ENCODE results near the gene ITPKB.

Gene ITPKB

DNA sequence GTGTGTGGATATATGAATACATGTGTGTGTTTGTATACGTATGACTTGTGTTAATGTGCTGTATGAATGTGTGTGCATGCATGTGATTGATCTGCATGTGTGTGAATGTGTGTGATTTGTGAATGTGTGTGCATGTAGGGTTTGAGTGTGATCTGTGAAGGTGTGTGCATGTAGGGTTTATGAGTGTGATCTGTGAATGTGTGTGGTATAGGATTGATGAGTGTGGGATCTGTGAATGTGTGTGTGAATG lies 102.3 kb downstream of the ITPKB start:
- DNase-seq (ENCODE audit: low spot score in 2 of 2): no peak
- no peaks in the 10 kb centered on the region for H3K36me3 ChIP-seq (replicated peaks)
- no peak overlapping the region for H3K4me3 ChIP-seq
- no peaks in the 10 kb centered on the region for H3K4me1 ChIP-seq
- H3K9me3 ChIP-seq: no peaks in the 10 kb centered on the region
- no peaks in the 10 kb centered on the region for H3K27me3 ChIP-seq (ENCODE audit: low read depth)
- in situ Hi-C loops (cut with MboI; ENCODE audit: low sequenced_read_pairs): loop anchor here (5.0 to 10.0 kb wide), 2 partner anchors 191 to 798 kb away; no protein-coding TSS in a partner anchor

DNA sequence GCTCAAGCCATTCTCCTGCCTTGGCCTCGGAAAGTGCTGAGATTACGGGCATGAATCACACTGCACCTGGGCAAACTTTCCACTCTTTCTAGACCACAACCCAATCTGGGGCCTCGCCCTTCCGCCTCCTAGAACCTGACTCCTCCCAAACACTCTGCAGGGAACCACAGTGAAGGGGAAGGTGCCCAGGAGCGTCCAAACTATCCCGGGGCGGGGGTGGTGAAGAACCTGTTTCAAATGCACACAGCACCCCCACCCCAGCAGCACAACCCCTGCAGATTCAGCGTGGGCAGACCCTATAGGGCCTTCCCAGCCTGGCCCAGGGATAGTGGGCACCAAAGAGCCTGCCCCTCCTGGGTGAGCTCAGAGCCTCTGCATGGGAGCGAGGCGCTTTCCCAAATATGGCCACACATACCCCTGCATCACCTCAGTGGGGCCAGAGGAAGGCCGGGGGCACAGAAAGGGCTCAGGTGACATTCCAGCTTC lies 103.6 kb downstream of the ITPKB start:
- Histone ChIP-seq H3K4me3 (no peak overlapping the region), H3K36me3 (replicated peaks) (no peaks in the 10 kb centered on the region), H3K9me3 (no peaks in the 10 kb centered on the region), H3K27me3 (ENCODE audit: low read depth) (no peaks in the 10 kb centered on the region), H3K4me1 (no peaks in the 10 kb centered on the region)
- DNase-seq (ENCODE audit: low spot score in 2 of 2): no peak
- in situ Hi-C loops (cut with MboI; ENCODE audit: low sequenced_read_pairs): loop anchor here (5.0 to 10.0 kb wide), 2 partner anchors 192 to 799 kb away; no protein-coding TSS in a partner anchor

DNA sequence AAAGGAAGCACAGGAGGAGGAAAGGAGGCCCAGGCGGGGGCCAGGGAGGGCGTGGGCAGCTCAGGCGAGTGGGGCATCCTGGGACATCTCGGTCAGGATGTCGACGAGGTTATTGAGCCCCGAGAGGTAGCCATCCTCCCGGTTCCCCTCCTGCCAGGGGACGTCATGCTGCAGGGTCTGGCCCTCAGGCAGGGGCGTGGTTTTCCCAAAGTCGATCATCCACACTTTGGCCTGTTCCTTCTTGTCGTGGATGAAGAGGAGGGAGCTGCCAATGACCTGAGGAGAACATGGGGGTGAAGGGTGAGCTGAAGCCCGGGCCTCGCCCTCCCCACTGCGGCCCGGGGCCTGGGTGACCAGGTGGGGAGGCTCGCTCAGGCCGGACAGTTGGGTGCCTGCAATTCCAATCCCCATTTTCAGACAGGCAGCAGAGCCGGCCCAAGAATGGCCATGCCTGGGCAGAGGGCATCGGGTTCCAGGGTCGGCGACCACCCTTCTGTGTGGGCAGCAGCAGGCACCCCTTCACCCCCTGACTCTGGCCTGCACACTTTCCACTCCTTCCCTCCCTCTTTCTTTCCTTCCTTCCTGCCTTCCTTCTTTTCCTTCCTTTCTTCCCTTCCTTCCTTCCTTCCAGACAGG lies 104.4 kb downstream of the ITPKB start:
- Histone ChIP-seq H3K4me1 (no peaks in the 10 kb centered on the region), H3K36me3 (replicated peaks) (no peaks in the 10 kb centered on the region)

DNA sequence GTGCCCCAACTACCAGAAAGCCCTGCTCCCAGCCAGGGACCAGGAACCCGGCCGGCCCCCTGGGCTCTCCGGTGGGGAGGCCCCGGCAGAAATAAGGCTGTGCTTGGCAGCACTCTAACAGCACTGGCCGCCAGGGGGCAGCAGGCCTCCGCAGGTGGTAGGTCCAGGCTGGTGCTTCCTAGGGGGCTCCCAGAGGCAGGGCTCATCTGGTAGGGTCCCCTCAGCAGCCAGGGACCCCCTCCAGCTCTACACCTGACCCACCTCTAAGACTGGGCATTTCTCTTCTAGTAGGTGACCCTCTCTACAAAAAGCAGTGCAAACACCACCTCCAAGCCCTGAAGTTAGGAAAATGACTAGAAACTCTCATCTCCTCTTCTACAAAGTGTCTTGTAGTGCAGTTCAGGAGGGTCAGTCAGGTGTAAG lies 104.9 kb downstream of the ITPKB start:
- peak; percentile 51 to 87 for DNase-seq (ENCODE audit: low spot score in 2 of 2)
- no peak overlapping the region for H3K4me3 ChIP-seq
- in situ Hi-C loops (cut with MboI; ENCODE audit: low sequenced_read_pairs): loop anchor here (10.0 kb wide), 1 partner anchor 801 kb away; no protein-coding TSS in a partner anchor
- H3K36me3 ChIP-seq (replicated peaks): no peaks in the 10 kb centered on the region
- H3K27me3 ChIP-seq (ENCODE audit: low read depth): no peaks in the 10 kb centered on the region
- no peaks in the 10 kb centered on the region for H3K4me1 ChIP-seq
- no peaks in the 10 kb centered on the region for H3K9me3 ChIP-seq

More for the DNA sequence above, 104.4 kb downstream of the ITPKB start:
- in situ Hi-C loops (cut with MboI; ENCODE audit: low sequenced_read_pairs): loop anchor here (5.0 to 10.0 kb wide), 2 partner anchors 193 to 800 kb away; no protein-coding TSS in a partner anchor
- Histone ChIP-seq H3K4me3 (no peak overlapping the region), H3K9me3 (no peaks in the 10 kb centered on the region), H3K27me3 (ENCODE audit: low read depth) (no peaks in the 10 kb centered on the region)
- no peak for DNase-seq (ENCODE audit: low spot score in 2 of 2)

DNA sequence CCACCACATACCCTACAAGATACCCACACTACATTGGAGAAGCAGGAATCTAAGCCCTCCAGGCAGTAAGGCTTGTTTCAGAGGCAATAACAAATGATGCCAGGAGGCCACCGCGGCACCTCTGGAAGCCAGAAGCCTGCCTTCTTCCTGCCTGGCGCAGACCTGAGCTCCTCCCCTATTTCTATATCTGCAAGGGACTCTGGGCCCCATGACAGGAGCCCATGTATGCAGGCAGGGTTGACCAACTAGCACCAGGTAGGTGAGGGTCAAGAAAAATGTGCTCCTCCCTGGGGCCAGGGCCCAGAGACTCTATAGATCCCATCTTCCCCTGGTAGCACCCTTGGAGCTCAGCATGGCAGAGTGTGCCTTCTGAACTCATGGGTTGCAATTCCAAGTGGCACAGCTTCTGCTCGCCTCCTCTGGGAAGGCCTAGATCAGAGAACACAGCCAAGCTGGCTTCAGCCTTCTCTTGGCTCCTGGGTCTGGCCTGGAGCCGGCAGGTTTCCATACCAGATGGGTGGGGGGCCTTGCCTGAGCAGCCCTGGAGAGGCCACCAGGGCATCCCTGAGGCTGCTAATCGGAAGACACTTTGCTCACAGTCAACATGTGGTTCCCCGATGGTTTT lies 105.4 kb downstream of the ITPKB start:
- Histone ChIP-seq H3K4me3 (no peak overlapping the region), H3K9me3 (no peaks in the 10 kb centered on the region), H3K27me3 (ENCODE audit: low read depth) (no peaks in the 10 kb centered on the region), H3K4me1 (no peaks in the 10 kb centered on the region), H3K36me3 (replicated peaks) (no peaks in the 10 kb centered on the region)
- in situ Hi-C loops (cut with MboI; ENCODE audit: low sequenced_read_pairs): loop anchor here (10.0 kb wide), 1 partner anchor 801 kb away; no protein-coding TSS in a partner anchor
- peak in 1 of 2 experiments; percentile 5 for DNase-seq (ENCODE audit: low spot score in 2 of 2)

DNA sequence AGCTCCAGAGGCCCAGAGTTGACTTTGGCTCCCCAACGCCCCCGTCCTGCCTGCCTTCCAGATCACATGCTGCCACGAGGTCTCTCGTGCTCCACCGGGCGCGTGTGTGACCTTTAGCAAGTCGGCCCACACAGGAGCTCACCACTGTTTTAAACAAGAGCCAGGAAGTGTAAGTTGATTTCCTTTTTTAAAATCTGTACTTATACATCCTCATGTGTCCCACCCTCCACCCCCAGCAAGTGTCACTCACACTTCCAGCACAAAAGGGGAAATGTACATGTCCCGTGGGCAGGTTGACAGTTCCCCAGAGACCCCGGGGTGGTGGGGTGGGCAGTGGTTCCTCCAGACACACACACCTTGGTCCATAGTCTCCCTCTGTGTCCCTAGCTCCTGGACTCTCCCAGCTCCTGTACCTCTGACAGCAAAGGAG lies 106.1 kb downstream of the ITPKB start:
- Histone ChIP-seq H3K9me3 (no peaks in the 10 kb centered on the region), H3K36me3 (replicated peaks) (no peaks in the 10 kb centered on the region), H3K27me3 (ENCODE audit: low read depth) (no peaks in the 10 kb centered on the region), H3K4me3 (no peak overlapping the region), H3K4me1 (no peaks in the 10 kb centered on the region)
- peak in 1 of 2 experiments; percentile 1 for DNase-seq (ENCODE audit: low spot score in 2 of 2)
- in situ Hi-C loops (cut with MboI; ENCODE audit: low sequenced_read_pairs): loop anchor here (10.0 kb wide), 1 partner anchor 802 kb away; no protein-coding TSS in a partner anchor

DNA sequence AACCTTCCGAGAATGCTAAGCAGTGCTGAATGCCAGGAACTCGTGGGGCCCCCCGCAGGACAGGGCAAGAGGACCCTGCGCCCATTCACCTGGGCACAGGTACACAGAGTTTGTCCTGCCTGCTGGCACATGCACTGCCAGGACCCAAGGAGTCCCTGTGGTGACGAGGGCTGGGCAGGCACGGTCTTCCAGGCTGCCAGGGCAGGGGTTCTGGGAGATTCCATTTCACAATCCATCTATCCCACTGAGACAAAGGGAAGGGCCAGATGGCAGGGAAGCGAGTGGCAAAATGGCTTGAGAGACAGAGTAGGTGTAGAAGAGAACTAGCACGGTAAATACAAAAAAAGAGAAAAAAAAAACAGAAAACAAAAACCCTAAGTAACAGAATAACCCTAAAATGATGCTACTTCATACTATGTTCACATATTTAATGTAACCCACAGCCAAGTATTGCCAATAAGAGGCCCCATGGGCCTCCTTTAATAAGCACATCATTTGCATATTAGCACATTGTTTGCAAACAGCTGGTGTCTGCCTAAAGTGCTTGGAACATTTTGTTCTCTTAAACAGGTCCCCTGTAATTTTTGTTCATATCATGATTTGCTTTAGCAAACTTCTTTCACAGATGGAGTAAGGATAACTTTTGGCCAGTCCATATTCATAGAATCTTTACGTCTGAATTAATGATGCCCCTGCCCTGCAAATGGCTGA lies 106.8 kb downstream of the ITPKB start:
- no peak for DNase-seq (ENCODE audit: low spot score in 2 of 2)
- Histone ChIP-seq H3K4me3 (no peak overlapping the region), H3K9me3 (no peaks in the 10 kb centered on the region), H3K36me3 (replicated peaks) (no peaks in the 10 kb centered on the region), H3K4me1 (no peaks in the 10 kb centered on the region), H3K27me3 (ENCODE audit: low read depth) (no peaks in the 10 kb centered on the region)
- in situ Hi-C loops (cut with MboI; ENCODE audit: low sequenced_read_pairs): loop anchor here (10.0 kb wide), 1 partner anchor 802 kb away; no protein-coding TSS in a partner anchor

DNA sequence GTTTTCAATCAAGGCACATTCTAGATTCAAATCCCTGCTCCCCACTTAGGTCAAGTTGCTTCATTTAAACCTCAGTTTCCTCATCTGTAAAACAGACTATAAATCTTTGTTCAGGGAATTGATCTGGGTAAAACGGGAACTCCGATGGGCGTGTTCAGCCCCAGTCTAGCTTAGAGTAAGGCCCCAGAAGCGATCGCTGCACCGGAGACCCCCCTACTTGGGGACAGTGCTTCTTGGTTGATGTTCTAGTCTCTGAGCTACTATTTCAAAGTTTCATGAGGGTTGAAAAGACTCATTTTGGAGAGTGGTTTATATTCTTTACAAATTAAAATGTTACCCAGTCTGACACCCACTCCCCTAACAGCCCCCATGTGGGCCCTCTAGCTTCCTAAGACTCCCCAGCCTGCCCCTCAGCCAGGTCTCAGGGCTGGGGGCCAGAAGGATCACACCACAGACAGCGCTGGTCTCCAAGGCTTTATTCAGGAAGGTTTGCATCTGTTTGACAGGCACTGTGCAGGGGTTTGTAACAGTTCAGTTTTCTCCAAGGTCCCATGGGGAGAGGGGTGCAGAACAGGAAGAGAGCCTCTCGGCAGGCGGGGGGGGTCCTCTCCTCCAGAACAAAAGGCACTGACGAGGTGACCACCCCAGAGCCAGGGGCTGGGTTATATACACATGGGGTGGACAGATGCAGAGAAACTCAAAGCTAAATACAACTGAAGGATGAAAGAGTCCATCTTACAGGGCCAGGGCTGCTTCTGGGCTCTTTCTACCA lies 107.7 kb downstream of the ITPKB start:
- no peaks in the 10 kb centered on the region for H3K27me3 ChIP-seq (ENCODE audit: low read depth)
- no peaks in the 10 kb centered on the region for H3K4me1 ChIP-seq
- in situ Hi-C loops (cut with MboI; ENCODE audit: low sequenced_read_pairs): loop anchor here (10.0 kb wide), 1 partner anchor 803 kb away; no protein-coding TSS in a partner anchor
- H3K9me3 ChIP-seq: no peaks in the 10 kb centered on the region
- H3K36me3 ChIP-seq (replicated peaks): no peaks in the 10 kb centered on the region
- H3K4me3 ChIP-seq: no peak overlapping the region
- DNase-seq (ENCODE audit: low spot score in 2 of 2): no peak

DNA sequence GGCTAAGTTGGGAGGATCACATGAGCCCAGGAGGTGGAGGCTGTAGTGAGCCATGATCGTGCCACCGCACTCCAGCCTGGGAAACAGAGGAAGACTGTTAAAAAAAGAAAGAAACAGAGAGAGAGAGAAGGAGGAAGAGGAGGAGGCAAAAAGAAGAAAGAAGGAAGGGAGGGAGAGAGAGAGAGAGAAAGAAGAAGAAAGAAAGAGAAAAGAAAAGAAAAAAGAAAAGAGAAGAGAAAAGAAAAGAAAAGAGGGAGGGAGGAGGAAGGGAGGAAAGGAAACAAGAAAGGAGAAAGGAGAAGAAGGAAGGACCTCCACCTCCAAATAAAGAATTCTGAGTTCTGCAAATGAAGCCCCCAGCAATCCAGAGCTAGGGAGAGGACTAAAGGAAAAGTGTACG lies 108.5 kb downstream of the ITPKB start:
- H3K27me3 ChIP-seq (ENCODE audit: low read depth): no peaks in the 10 kb centered on the region
- no peaks in the 10 kb centered on the region for H3K36me3 ChIP-seq (replicated peaks)
- H3K4me1 ChIP-seq: no peaks in the 10 kb centered on the region
- H3K4me3 ChIP-seq: no peak overlapping the region
- no peak for DNase-seq (ENCODE audit: low spot score in 2 of 2)
- in situ Hi-C loops (cut with MboI; ENCODE audit: low sequenced_read_pairs): loop anchor here (10.0 kb wide), 1 partner anchor 804 kb away; no protein-coding TSS in a partner anchor
- H3K9me3 ChIP-seq: no peaks in the 10 kb centered on the region

DNA sequence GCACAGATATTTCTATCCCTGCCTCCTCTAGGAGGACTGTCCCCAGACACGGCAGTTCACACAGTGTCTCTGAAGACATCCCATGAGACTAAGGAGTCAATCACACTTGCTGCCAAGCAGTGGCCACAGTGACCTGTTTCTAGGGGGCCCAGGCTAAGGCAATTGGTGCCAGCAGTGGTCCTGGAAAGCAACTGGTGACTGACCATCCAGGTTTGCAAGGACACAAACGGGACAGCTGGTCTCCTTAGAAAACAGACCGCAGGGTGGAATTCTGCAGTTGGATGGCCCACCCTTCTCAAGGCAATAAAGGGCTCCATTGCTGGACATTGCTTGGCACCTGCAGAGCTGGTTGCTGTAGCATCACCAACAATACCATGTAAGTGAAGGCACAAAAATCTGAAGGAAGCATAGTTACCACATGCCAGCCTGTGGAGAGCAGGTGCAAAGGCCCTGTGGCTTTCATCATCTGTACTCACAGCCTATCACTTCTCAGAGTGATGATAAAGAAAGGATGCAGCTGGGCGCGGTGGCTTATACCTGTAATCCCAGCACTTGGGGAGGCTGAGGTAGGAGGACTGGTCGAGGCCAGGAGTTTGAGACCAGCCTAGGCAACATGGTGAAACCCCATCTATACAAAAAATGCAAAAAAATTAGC lies 109.1 kb downstream of the ITPKB start:
- Histone ChIP-seq H3K36me3 (replicated peaks) (no peaks in the 10 kb centered on the region), H3K9me3 (no peaks in the 10 kb centered on the region), H3K27me3 (ENCODE audit: low read depth) (no peaks in the 10 kb centered on the region), H3K4me3 (no peak overlapping the region), H3K4me1 (no peaks in the 10 kb centered on the region)
- in situ Hi-C loops (cut with MboI; ENCODE audit: low sequenced_read_pairs): loop anchor here (10.0 kb wide), 1 partner anchor 805 kb away; no protein-coding TSS in a partner anchor
- no peak for DNase-seq (ENCODE audit: low spot score in 2 of 2)

DNA sequence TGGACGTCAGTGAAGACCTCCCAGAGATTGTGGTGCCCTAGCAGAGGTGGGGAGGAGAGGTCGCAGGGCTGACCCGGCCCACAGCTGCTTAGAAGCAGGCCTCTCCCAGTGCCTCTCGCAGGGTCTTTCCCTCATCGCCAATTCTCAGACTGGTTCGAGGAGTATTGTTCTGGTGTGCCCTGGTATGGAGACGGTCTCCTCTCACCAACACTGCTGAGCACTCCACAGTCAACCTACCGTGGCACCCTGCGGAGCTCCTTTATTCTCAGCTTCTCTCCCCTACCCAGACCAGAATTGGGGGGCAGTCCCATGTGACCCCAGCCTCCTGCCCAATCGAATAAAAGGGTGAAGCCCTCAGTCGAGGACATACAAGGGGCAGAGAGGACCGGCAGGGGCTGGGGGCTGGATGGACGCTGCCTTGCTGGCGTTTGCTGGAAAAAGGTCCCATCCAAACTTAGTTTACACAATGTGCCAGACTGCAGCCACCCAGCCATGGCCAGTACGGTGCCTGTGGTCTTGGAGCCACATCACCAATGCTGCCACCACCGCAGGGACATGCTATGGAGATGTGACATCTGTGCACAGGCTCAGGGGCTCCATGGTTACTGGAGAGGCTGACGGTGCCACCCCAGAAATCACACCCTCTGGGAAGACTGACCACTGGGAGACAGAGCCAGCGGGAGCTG lies 109.7 kb downstream of the ITPKB start:
- H3K4me1 ChIP-seq: no peaks in the 10 kb centered on the region
- H3K9me3 ChIP-seq: no peaks in the 10 kb centered on the region
- in situ Hi-C loops (cut with MboI; ENCODE audit: low sequenced_read_pairs): no loop called here
- no peak for DNase-seq (ENCODE audit: low spot score in 2 of 2)
- H3K4me3 ChIP-seq: no peak overlapping the region
- no peaks in the 10 kb centered on the region for H3K36me3 ChIP-seq (replicated peaks)
- no peaks in the 10 kb centered on the region for H3K27me3 ChIP-seq (ENCODE audit: low read depth)

DNA sequence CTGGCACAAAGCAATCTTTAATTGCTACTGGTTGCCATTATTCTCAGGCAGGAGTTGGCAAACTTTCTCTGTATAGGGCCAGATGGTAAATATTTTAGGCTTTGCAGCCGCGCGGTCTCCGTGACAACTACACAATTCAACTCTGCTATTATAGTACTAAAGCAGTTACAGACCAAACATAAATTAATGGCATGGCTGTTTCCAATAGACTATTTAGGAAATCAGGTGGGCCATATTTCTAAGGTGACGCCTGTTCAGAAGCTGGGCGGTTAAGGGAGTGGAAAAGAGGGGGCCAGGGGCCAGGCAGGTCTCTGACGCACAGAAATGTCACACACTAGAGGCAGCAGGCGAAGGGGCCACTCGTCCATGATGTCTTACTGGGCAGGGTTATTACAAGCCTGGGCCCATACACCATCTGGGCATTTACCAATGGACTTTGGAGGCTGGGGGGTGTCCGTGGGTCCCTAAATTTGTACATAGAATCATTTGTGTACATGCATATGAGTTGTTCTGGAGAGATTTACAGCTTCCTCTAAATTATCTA lies 110.4 kb downstream of the ITPKB start:
- no peaks in the 10 kb centered on the region for H3K27me3 ChIP-seq (ENCODE audit: low read depth)
- in situ Hi-C loops (cut with MboI; ENCODE audit: low sequenced_read_pairs): no loop called here
- H3K36me3 ChIP-seq (replicated peaks): no peaks in the 10 kb centered on the region
- no peak for DNase-seq (ENCODE audit: low spot score in 2 of 2)
- no peak overlapping the region for H3K4me3 ChIP-seq
- no peaks in the 10 kb centered on the region for H3K4me1 ChIP-seq
- H3K9me3 ChIP-seq: no peaks in the 10 kb centered on the region

All from HAP-1 (cell line).